Ecto neural progenitor cell (in vitro differentiated cells): Measurements from ENCODE around the gene CLDN8.

Experiments
- DNase-seq: peaks from one replicate; pipeline ENCODE4 v3.0.0-alpha.2; 2018; ENCODE audit warnings: low spot score

CLDN8 gene

DNA sequence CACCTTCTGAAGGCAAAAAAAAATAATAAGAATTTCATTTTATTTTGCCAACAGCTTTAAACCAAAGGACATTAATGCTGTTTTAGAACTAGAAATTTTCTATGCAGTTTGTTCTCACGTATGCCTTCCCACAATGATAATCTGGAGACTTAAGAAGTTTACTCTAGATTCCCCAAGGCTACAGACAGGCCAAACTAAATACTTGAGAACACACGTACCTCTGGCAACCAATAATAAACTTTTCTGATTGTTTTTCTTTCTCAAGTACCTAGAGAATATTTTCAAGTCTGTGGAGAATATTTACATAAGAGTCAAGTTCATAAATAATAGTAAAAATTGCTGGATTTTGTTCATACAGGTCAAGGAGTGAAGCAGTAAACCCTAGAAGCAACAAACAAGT is 15.9 kb downstream of the CLDN8 start:
- DNase-seq: no peak

DNA sequence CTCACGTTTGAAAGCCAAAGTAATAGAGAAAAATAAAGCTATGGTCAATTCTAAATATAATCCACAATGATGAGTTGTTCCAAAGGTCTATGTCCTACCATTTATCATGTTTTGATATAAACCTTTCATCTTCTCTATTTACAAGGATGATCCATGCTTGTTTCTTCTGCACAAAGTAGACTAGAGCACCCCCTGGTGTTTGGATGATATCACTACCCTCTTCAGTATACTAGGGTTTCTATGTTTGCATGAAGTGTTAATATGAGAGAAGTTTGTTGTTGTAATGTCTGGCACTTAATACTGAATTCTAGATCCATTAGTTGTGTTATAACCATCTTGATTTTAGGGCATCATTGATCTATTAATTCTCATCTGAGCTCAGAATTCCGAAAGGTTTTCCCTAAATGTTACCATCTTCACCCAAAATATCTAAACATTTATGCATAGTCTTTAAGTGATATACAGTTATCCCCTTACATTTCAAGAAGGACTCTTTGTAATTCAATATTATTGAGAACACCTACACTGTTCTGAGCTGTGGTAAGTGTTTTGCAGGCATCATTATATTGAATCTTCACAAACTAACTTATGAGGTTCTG is 21.1 kb downstream of the CLDN8 start:
- no peak for DNase-seq

DNA sequence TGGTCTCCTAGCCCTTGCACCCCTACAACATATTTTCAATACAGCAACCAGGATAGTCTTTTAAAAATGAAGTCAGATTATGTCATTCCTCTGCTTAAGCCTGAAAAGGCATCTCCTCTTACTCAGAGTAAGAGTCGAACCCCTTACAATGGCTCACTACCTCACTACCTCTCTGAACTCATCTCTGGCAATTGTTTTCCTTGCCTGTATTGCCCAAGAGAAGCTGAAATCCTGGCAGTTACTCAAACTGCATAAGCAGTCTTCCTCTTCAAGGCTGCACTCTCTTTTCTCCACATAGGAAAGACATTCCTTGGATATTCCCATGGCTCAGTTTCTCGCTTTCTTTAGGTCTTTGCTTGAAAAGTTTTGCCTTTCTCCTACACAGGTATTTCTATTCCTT is 22.7 kb downstream of the CLDN8 start:
- no peak for DNase-seq

GRCh38 chr21:30190554-30190953 is 25.3 kb downstream of the CLDN8 start:
- no peak for DNase-seq

GRCh38 chr21:30189773-30190172 is 26.1 kb downstream of the CLDN8 start:
- DNase-seq: no peak

DNA sequence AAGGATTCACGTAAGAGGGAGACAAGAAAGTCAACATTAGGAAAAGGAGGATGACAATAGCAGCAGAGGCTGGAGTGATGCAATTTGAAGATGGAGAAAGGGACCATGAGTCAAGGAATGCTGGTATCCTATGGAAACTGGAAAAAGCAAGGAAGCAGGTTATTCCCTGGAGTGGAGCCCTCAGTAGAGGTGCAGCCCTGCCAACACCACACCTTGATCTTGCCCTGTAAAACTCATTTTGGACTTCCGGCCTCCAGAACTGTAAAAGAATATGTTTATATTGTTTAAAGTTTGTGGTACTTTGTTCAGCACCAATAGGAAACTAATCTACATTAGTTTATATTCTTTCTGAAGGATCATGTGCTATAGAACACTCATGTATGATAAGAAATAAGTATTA is 29.7 kb downstream of the CLDN8 start:
- no peak for DNase-seq

GRCh38 chr21:30168086-30168485 is 47.8 kb downstream of the CLDN8 start:
- no peak for DNase-seq

DNA sequence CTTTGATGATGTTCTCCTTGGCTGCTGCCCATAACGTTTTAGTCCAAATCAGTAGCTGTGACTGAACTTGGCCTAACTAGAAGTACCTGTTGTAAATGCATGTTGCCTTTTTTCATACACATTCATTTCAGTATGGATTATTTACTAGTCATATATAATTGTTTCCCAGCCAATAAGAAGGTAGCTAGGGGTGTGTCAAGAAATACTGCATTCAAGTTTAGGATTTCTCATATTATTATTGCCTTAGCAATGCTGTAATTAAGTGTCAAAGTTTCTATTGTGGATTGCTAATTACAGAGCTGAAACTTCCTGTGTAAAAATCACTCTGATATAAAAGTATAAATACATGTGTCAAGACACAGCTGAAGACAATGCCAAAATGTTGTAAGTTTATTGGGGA is 49.2 kb downstream of the CLDN8 start, which contains the start of gene CLDN17:
TSS of gene CLDN17 (minus strand) at position 101 of the 400 bp plus-strand sequence. CDS start 188 bp downstream, outside the sequence.
- DNase-seq: no peak

GRCh38 chr21:30166171-30166570 is 49.7 kb downstream of the CLDN8 start:
- no peak for DNase-seq

DNA sequence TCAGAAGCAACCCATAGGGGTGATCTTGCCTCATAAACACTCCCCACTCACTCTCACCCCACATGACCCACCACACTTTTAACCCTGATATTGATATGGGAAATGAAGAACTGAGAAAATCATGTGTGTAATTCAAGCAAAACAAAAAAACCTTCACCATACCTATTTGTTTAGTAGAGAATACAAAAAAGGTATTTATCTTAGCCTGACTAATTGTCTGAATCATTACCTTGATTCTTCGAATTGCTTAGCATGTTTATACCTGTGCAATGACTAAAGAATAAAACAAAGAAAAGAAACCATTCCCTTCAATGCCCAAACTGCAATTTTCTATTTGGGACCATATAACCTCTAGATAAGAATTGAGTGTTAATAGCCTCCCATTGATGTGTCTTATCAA is 51.1 kb downstream of the CLDN8 start:
- DNase-seq: no peak
